ENCODE measurements around the gene ZFP3.
"Not testable (repeated sequence)": the region's sequence is repeated elsewhere in the genome, so short reads cannot be mapped to it uniquely, and the experiment has no call there.

The ZFP3 gene

GRCh38 chr17:5078106-5079028, at the start of gene ZFP3:
Gene ZFP3 (plus strand): TSS chr17:5078467. CDS start chr17:5091505, 13,038 bp downstream.
- peak; percentile 87 for DNase-seq

- DNase-seq: not testable (repeated sequence)
Measured at GRCh38 chr17:5030168-5030567, 48.1 kb upstream of the ZFP3 start.

- DNase-seq: peak; percentile 79
Measured at GRCh38 chr17:5031365-5032082, 46.7 kb upstream of the ZFP3 start.

- no peak for DNase-seq
Measured at GRCh38 chr17:5032865-5033264, 45.4 kb upstream of the ZFP3 start.

DNA sequence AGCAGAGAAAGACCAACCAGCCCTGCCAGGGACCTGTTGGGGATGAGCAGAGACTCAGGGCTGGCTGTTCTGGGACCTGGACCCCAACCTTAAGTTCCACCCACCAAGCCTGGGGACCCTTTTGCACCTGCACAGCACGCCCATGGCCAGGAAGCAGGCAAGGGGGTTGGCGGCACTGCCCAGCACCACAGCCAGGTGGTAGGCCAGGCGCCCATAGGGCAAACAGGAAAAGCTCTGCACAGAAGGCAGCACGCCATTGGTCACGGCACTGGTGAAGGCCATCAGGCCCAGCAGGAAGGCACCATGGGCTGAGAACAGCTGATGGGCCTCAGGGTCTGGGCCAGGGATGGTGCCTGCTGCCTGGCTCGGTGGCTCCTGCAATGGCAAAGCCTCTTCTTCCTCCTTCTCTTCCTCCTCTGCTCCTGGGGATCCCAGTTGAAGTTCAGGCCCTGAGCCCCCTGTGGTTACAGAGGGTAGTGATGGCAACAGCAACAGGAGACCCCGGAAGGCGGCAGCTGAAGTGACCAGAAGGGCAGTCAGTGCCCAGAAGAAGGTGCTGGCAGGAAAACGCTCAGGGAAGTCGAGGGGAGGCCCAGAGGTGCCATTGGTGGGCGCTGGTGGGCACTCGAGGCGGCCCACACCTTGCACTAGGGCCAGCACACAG, 44.8 kb upstream of the ZFP3 start:
- no peak for DNase-seq

- DNase-seq: no peak
Measured at GRCh38 chr17:5034063-5034462, 44.2 kb upstream of the ZFP3 start.

DNA sequence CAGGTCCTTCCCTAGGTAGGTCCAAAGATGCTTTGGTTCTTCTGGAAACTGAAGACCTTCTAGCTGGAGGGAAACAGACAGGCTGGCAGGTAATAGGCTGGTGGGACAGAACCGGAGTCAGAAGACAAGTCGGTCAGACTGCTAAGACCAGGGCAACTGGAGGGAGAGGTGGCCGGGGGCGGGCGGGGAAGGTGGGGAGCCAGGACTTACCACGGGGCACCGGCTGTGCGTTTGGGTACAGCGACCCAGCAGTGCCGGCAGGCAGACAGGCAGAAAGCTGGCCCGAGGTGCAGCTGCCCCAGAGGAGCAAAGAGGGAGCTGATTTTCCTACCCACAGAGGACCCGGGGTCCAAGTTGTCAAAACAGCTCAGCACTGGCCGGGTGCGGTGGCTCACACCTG, 43.6 kb upstream of the ZFP3 start:
- DNase-seq: no peak

DNA sequence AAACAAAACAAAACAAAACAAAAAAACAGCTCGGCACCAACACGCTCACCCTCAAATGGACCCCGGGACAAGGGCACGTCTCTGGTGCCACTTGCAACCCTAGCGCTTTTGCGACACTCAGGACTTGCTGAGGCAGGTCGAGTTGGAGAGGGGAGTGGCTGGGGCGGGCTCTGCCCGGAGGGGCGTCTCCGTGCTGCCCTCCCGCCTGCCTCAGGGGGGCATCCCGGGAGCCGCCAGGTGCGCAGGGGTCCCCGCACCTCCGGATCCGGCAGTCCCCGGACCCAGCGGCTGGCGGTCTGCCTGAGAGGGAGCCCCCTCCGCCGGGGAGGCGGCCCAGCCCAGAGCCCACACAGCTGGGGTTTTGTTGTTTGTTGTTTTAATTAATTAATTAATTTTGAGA, 43.0 kb upstream of the ZFP3 start, which contains the start of gene SLC52A1:
TSS of gene SLC52A1 (minus strand) at position 112 of the 400 bp plus-strand sequence. CDS start 820 bp downstream, outside the sequence.
- no peak for DNase-seq

DNA sequence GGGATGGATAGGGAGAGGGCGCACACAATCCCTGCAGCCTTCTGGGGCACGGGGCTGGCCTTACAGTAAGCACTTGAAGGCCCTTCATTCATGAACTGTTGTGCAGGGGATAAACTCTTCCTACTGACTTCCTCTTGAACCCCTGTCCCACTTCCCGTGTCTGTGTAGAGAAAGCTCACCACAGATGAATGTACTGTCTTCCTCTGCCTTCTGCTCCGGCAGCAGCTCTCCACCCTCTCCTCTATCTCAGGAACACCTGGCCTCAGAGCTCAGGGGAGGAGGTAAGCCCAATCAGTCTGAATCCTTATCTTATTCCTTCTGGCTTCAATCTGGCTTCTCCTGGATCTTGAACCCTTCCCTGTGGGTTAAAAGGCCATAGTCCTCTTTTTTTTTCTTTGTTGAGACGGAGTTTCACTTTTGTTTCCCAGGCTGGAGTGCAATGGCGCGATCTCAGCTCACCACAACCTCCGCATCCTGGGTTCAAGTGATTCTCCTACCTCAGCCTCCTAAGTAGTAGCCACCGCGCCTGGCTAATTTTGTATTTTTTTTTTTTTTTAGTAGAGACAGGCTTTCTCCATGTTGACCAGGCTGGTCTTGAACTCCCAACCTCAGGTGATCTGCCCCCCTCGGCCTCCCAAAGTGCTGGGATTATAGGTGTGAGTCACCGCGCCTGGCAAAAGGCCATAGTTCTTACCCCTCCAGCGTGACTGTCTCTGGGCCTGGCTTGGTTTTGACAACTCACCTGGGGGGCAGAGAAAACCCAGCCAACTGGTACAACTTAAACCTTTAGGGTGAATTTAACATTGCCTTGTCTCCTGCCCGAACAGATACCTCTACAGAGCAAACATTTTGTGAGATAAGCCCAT, 35.9 kb upstream of the ZFP3 start:
- DNase-seq: no peak

DNA sequence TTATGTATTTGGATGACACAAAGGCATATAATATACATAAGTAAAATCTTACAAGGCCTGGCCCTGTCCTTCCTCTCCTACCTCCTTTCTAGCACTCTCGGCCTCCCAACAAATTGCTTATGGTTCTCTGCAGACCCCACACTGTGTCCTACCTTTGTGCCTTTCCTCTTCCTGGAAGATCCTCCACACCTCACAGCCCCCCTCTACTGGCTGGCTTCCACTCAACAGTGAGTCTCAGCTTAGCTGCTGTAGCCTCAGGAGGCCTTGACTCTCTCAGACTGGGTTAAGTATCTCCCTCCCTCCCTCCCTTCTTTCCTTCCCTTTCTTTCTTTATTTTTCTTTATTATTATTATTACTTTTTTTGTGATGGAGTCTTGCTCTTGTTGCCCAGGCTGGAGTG, 34.7 kb upstream of the ZFP3 start:
- no peak for DNase-seq

DNA sequence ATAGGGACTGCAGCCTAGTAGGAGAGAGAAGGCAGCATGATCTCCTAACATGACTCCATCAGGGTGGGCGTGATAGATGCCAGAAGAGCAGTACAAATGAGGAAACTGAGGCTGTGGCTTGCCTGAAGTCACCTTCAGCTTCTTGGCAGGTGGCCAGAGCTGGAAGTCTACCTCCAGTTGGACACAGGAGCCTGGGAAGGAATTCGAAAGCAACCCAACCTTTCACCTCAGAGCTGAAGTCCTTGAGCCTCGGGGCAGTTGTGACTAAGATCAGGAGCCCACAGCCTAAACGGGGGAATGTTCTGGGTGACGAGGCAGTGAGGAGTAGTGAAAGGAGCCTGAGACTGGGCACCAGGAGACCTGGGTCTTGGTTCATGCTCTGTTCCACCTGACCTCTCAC, 33.6 kb upstream of the ZFP3 start:
- DNase-seq: no peak

- no peak for DNase-seq
Measured at GRCh38 chr17:5045496-5045895, 32.8 kb upstream of the ZFP3 start.

DNA sequence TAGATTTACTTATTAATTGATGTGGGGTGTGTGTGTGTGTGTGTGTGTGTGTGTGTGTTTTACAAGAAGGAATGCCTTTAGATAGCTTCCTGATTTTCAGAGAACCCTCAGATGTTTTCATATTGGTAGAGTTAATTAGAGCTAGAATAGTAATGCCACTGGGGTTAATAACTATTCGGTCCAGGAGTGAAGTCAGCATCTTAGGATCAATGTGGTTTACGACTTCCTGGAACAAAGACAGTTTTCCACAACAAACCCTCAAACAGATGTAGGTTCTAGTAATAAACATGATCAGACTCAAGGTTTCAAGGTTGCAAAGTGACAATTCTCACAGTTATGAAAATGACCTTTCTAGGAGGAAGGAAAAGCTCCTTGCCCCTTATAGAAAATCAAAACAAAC, 30.8 kb upstream of the ZFP3 start:
- no peak for DNase-seq

DNA sequence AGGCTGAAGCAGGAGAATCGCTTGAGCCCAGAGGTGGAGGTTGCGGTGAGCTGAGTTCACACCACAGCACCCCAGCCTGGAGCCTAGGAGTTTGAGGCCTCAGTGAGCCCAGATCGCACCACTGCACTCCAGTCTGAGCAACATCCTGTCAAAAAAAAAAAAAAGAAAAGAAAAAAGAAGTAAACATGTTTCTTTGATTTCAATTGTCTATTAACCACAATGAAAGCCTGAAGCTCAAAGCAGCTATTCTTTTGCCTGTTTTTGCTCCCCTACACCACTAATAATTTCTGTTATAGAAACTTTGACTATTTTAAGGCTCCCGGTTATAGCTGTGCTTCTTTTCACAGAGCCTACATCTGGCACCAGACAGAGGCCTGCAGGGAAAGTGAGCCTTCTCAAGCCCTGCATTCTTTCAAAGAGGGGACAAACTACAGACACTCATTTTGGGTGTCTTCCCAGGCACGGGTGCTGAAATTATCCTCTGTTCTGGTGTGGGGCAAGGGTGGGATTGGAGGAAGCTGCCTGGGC, 28.9 kb upstream of the ZFP3 start:
- DNase-seq: no peak

- no peak for DNase-seq
Measured at GRCh38 chr17:5050278-5050677, 28.0 kb upstream of the ZFP3 start.

DNA sequence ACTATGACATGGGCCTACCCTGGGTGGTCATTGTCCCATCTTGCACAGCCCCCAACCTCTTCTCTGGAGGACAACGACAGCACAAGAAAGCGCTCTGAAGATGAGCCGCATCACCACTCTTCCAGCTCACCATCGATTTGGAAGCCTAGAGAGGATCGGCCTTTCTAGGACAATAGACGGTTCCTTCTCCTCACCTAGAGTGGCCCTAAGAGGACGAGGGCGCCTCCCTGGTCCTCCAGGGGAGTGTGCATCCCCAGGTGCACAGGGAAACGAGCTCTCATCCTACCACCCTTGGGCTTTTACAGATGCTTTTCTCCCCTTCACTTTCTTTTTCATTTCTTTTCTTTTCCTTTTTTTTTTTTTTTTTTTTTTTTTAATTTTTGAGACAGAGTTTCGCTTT, 22.7 kb upstream of the ZFP3 start:
- no peak for DNase-seq

DNA sequence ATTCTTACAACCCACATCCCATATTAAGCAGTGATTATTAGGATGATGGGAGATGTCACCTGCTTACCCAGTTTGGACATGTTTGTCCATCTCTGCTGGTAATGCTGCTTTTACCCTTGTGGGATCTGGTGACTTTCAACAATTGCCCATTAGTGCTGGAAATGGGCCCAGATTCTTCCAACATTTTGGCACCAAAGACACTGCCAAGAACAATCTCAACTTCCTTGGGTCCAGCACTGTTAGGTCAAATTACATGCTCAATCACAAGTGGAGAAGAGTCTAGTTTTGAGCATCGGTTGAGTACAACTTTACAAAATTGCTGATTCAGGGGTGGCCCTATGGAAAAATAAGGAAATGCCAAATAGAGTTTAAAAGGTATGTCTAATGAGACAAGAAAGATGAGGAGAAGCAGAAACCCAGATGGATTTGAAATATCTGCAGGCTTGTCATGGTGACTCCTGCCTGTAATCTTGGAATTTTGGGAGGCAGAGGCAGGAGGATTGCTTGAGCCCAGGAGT, 13.0 kb upstream of the ZFP3 start:
- no peak for DNase-seq

DNA sequence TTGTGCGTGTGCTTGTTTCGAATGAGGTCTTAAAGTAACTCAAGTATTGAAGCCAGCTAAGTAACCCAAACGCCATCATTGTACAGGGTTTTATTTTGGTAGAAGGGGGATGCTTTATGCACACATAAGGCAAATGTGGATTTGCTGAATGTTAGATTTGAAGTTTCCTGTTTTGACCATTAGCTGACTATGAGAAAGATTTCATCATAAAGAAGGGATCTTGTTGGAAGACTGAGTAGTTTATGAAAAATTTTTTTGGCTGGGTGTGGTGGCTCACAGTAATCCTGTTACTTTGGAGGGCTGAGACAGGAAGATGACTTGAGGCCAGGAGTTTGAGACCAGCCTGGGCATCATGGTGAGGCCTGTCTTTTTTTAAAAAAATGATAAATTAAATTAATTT, 10.0 kb upstream of the ZFP3 start:
- DNase-seq: no peak

GRCh38 chr17:5069724-5070123, 8.5 kb upstream of the ZFP3 start:
- no peak for DNase-seq

DNA sequence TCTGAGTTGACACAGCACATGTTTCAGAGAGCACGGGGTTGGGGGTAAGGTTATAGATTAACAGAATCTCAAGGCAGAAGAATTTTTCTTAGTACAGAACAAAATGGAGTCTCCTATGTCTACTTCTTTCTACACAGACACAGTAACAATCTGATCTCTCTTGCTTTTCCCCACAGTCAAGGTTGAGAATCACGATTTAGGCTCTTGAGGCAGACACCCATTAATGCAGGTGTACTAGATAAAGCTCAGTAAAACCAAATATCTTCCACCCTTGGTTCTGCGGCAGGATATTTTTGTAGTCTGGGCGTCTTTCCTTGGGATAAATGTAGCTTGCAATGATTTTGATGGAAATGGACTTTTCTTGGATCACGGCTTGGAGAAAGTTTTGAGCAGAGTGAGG, 2.8 kb upstream of the ZFP3 start:
- DNase-seq: not testable (repeated sequence)

DNA sequence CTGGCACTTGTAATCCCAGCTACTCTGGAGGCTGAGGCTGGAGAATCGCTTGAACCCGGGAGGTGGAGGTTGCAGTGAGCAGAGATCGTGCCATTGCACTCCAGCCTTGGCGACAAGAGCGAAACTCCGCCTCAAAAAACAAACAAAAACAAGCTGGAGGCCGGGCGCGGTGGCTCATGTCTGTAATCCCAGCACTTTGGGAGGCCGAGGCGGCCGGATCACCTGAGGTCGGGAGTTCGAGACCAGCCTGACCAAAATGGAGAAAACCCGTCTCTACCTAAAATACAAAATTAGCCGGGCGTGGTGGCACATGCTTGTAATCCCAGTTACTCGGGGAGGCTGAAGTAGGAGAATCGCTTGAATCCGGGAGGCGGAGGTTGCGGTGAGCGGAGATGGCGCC, 992 bp upstream of the ZFP3 start:
- DNase-seq: not testable (repeated sequence)

- DNase-seq: no peak
Measured at GRCh38 chr17:5077781-5078105, 524 bp upstream of the ZFP3 start.
